Heart left ventricle (tissue), 16 donors: ENCODE results near the gene GRAMD4. TPM values are rescaled to one million over a fixed set of nuclear protein-coding genes. Genes with fewer than 3 reads are reported as not detected.
A peak's percentile ranks its signal among the peaks of the same experiment; 100 is the strongest.

Source experiments
- ATAC-seq, 4 donors: fragments of 200-7000 bp; cut with Tn5 transposase; one replicate each; pipeline ENCODE4 v1.9.1; 2020 to 2022; ENCODE audit warnings: moderate library complexity in 4 of 4, mild to moderate bottlenecking in 3 of 4, moderate number of reproducible peaks in 1 of 4
- DNase-seq, 5 donors: peaks; one replicate each; pipeline ENCODE4 v3.0.0-alpha.2; 2020
- H3K27ac ChIP-seq, 12 donors: fragments of 200-600 bp; sonication (generic) in 4 of 12; one replicate each; pipeline versions ENCODE4 v1.5.0 to v1.8.0; 2016 to 2022; ENCODE audit warnings: mild to moderate bottlenecking in 2 of 12
- H3K27me3 ChIP-seq, 9 donors: fragments of 200-600 bp; sonication (generic) in 2 of 9; one replicate each; pipeline versions ENCODE4 v1.5.1 to v1.8.0; 2016 to 2022; ENCODE audit warnings: mild to moderate bottlenecking in 3 of 9
- H3K36me3 ChIP-seq, 9 donors: fragments of 200-600 bp; sonication (generic) in 2 of 9; one replicate each; pipeline versions ENCODE4 v1.5.0 to v1.8.0; 2018 to 2022; ENCODE audit warnings: mild to moderate bottlenecking in 2 of 9
- H3K4me1 ChIP-seq, 12 donors: fragments of 200-600 bp; sonication (generic) in 4 of 12; one replicate each; pipeline versions ENCODE4 v1.5.0 to v1.8.0; 2016 to 2022; ENCODE audit warnings: mild to moderate bottlenecking in 3 of 12
- H3K4me3 ChIP-seq, 12 donors: fragments of 200-600 bp; sonication (generic) in 4 of 12; one replicate each; pipeline versions ENCODE4 v1.5.0 to v1.8.0; 2017 to 2022; ENCODE audit warnings: mild to moderate bottlenecking in 9 of 12, moderate library complexity in 4 of 12
- H3K9me3 ChIP-seq, 12 donors: fragments of 200-600 bp; sonication (generic) in 4 of 12; one replicate each; pipeline versions ENCODE4 v1.5.0 to v1.8.0; 2016 to 2022; ENCODE audit warnings: mild to moderate bottlenecking in 1 of 12
- POLR2A ChIP-seq, 2 donors: fragments of 450-650 bp; IDR thresholded peaks; one replicate each; pipeline ENCODE4 v1.6.1; 2017; ENCODE audit warnings: antibody characterized with exemption in 2 of 2, mild to moderate bottlenecking in 2 of 2, moderate library complexity in 2 of 2
- WGBS, 4 donors: extraction: QIAGEN DNeasy Blood & Tissue Kit in 2 of 4; methylation state at CpG; one replicate each; pipeline versions ENCODE4 v1.1.5 to v1.1.7; 2013 to 2018; 5-methylcytosine and 5-hydroxymethylcytosine counted together
- intact Hi-C, 10 donors: fragments of 100-400 bp; cut with DNase I; formaldehyde crosslinking; loops; one replicate each; pipeline versions ENCODE4 v1.11.1 to v1.14.2; 2022
- polyA plus RNA-seq, 2 donors: library from polyadenylated mRNA; stranded (reverse); fragments of 200-250 nt; gene quantifications; one replicate each; pipeline ENCODE4 v1.2.3, GENCODE V29; 2013
- total RNA-seq, 9 donors: library from RNA; depleted of rRNA in 2 of 9; stranded (reverse); fragments of >200 nt in 2 of 9; fragmentation: NEBNext Ultra II Directional in 3 of 9; extraction: Animal tissue kit (Norgen Biotek cat#: 25700) in 3 of 9; gene quantifications; one replicate each; pipeline versions ENCODE4 v1.1.0 to v1.2.4, GENCODE V29; 2016 to 2023
- TF ChIP-seq, protein P1 (sequence below), 12 donors: fragments of 200-600 bp; sonication (generic) in 4 of 12; IDR thresholded peaks; one replicate each; pipeline versions ENCODE4 v1.5.0 to v1.8.0; 2018 to 2022; ENCODE audit warnings: antibody characterized with exemption in 12 of 12, mild to moderate bottlenecking in 5 of 12
- donor health status: ischemic (EF 13 %, LVEDD 7.1; RV severe dilation, severe dysfunction).
- donor health status: healthy with polysubstance abuse.
- donor health status: DM: no; HTN: yes; CAD: no.
- donor health status: DM: no; HTN: no; CAD: no.
- donor health status: ischemic (EF 25% LVEDD 6.9; RV normal size, moderate dysfunction).
- donor health status: ischemic (EF 25% LVEDD 5.7; RV mildly dilated, moderate dysfunction).
- donor health status: healthy.
- donor health status: DM: yes; HTN: yes; CAD: no.
- donor health status: ischemic (EF 35%, LVEDD 5.7; RV mildly dilated, moderate dysfunction).
- donor health status: nonischemic (EF 11% LVEDD 7.7; RV severe dilation, severe dysfunction).
- donor health status: DM: yes; HTN: yes; CAD: no.
- donor health status: PGD.
- donor health status: ischemic (EF 29% LVEDD 5.4; RV normal size, mild dysfunction).
- donor health status: nonischemic (EF 23%, LVEDD 6.1; RV moderate dilation, normal function).

Gene GRAMD4
- total and polyA plus RNA-seq, 11 donors = 22.4 to 122 (median 63.1) TPM

DNA sequence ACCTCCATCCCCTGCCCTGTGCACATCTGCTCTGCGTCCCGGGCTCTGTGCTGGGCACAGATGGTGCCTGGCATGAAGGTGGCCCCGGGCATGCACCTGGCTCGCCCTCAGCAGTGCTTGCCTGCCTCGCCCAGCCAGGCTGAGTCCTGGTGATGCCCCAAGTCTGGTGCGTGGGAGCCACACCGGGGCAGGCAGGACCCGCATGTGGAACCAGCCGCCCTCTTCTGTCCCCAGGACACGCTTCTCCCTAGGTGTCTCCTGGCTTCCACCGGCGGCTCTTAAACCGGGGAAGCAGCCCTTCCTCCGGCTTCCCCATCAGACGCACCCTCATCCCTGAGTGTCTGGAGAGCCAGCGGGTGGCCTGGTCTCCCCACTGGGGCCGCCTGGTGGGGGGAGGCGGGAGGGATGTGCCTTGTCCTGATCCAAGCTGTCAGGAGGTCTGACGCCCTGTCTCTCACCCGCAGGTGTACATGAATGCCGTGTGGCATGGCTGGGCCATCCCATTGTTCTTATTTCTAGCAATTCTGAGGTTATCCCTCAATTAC lies 45.0 kb downstream of the GRAMD4 start:
- H3K27ac ChIP-seq = peak overlapping the region in 1 of 12 donors; percentile 79
- intact Hi-C loops = loop anchor here in 3 of 10 donors (5.0 kb wide), 2 partner anchors 93 to 103 kb away; no protein-coding TSS in a partner anchor
- H3K27me3 ChIP-seq = no peaks in the 10 kb centered on the region
- TF ChIP-seq, protein P1, sequence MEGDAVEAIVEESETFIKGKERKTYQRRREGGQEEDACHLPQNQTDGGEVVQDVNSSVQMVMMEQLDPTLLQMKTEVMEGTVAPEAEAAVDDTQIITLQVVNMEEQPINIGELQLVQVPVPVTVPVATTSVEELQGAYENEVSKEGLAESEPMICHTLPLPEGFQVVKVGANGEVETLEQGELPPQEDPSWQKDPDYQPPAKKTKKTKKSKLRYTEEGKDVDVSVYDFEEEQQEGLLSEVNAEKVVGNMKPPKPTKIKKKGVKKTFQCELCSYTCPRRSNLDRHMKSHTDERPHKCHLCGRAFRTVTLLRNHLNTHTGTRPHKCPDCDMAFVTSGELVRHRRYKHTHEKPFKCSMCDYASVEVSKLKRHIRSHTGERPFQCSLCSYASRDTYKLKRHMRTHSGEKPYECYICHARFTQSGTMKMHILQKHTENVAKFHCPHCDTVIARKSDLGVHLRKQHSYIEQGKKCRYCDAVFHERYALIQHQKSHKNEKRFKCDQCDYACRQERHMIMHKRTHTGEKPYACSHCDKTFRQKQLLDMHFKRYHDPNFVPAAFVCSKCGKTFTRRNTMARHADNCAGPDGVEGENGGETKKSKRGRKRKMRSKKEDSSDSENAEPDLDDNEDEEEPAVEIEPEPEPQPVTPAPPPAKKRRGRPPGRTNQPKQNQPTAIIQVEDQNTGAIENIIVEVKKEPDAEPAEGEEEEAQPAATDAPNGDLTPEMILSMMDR (IDR thresholded peaks at IDR 0.05) = peak in 2 of 12 donors; percentile 37 to 52
- TF ChIP-seq POLR2A (IDR thresholded peaks at IDR 0.05) = no peak
- peak in 1 of 5 donors; percentile 59 for DNase-seq
- peaks cover 0 to 28% (median 8%) of the 10 kb centered on the region in 12 donors for H3K4me1 ChIP-seq
- no peak overlapping the region for H3K4me3 ChIP-seq
- H3K36me3 ChIP-seq = peaks cover 0 to 84% (median 65%) of the 10 kb centered on the region in 9 donors
- no peaks in the 10 kb centered on the region for H3K9me3 ChIP-seq
- ATAC-seq = no peak
- 93 to 97% (median 95%) methylated on average over 20 to 21 of the region's 21 CpGs for WGBS, 4 donors

DNA sequence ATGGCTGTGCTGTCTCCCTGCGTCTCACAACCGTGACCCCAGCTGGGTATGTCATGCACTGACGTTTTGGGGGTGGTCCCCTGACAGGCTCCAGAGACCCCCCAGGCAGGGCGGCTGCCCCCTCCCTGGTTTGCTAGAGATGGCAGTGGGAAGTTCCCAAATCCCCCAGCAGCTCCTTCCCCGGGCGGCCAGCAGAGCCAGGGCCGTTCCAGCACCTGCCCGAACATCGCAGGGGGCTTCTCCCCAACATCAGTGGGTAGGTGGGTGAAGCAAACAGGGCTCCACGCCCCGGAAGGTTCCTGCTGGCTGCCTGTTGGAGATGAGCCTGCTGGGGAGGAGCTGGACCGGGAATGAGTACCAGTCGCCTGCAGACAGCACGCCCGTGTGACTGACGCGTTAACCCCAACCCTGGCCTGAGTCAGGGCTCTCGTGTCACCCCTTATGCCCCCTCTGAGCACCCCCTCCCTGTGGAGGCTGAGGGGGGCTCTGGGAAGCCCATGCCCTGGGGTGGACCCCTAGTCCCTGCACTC lies 45.6 kb downstream of the GRAMD4 start:
- peaks cover 0 to 90% (median 65%) of the 10 kb centered on the region in 9 donors for H3K36me3 ChIP-seq
- H3K9me3 ChIP-seq = no peaks in the 10 kb centered on the region
- intact Hi-C loops = loop anchor here in 3 of 10 donors (5.0 kb wide), 2 partner anchors 94 to 104 kb away; no protein-coding TSS in a partner anchor
- ATAC-seq (no peak), DNase-seq (no peak)
- WGBS, 4 donors = 90 to 96% (median 95%) methylated on average over 15 to 18 of the region's 18 CpGs
- H3K27ac ChIP-seq = peak overlapping the region in 1 of 12 donors; percentile 9
- no peak overlapping the region for H3K4me3 ChIP-seq
- H3K4me1 ChIP-seq = peaks cover 0 to 28% (median 8%) of the 10 kb centered on the region in 12 donors
- H3K27me3 ChIP-seq = no peaks in the 10 kb centered on the region
- TF ChIP-seq, protein P1 (IDR thresholded peaks at IDR 0.05) = no peak
- TF ChIP-seq POLR2A (IDR thresholded peaks at IDR 0.05) = no peak

DNA sequence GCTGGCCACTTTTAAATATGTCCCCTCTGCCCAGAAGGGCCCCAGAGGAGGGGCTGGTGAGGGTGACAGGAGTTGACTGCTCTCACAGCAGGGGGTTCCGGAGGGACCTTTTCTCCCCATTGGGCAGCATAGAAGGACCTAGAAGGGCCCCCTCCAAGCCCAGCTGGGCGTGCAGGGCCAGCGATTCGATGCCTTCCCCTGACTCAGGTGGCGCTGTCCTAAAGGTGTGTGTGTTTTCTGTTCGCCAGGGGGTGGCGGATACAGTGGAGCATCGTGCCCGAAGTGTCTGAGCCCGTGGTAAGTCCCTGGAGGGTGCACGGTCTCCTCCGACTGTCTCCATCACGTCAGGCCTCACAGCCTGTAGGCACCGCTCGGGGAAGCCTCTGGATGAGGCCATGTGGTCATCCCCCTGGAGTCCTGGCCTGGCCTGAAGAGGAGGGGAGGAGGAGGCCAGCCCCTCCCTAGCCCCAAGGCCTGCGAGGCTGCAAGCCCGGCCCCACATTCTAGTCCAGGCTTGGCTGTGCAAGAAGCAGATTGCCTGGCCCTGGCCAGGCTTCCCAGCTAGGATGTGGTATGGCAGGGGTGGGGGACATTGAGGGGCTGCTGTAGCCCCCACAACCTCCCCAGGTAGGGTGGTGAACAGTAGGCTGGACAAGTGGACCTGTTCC lies 46.5 kb downstream of the GRAMD4 start:
- H3K27ac ChIP-seq = no peak overlapping the region
- intact Hi-C loops = loop anchor here in 3 of 10 donors (5.0 kb wide), 2 partner anchors 94 to 104 kb away; no protein-coding TSS in a partner anchor
- TF ChIP-seq, protein P1 (IDR thresholded peaks at IDR 0.05) = no peak
- TF ChIP-seq POLR2A (IDR thresholded peaks at IDR 0.05) = no peak
- ATAC-seq (no peak), DNase-seq (peak in 1 of 5 donors; percentile 13)
- no peaks in the 10 kb centered on the region for H3K9me3 ChIP-seq
- 95 to 98% (median 97%) methylated on average over 16 to 17 of the region's 17 CpGs for WGBS, 4 donors
- H3K27me3 ChIP-seq = no peaks in the 10 kb centered on the region
- H3K4me3 ChIP-seq = no peak overlapping the region
- peaks cover 0 to 90% (median 65%) of the 10 kb centered on the region in 9 donors for H3K36me3 ChIP-seq
- H3K4me1 ChIP-seq = peaks cover 0 to 23% (median 5%) of the 10 kb centered on the region in 12 donors

DNA sequence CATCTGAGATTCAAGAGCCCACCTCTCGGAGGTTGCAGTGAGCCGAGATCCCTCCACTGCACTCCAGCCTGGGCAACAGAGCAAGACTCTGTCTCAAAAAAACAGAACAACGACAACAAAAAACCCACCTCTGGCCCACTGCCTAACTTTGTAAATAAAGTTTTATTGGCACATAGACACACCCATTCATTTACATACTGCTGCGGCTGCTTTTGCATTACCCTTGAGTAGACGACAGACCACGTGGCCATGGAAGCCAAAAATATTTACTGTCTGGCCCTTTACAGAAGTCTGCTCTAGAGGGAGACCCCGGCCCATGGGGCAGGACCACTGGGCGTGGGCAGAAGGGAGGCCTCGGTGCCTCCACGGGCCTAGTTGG lies 47.0 kb downstream of the GRAMD4 start:
- Histone ChIP-seq H3K4me3 (no peak overlapping the region), H3K27me3 (no peaks in the 10 kb centered on the region), H3K36me3 (peaks cover 0 to 86% (median 64%) of the 10 kb centered on the region in 9 donors), H3K9me3 (no peaks in the 10 kb centered on the region), H3K4me1 (peaks cover 0 to 23% (median 2%) of the 10 kb centered on the region in 12 donors), H3K27ac (no peak overlapping the region)
- 96 to 100% (median 97%) methylated on average over 10 of the region's 10 CpGs for WGBS, 4 donors
- intact Hi-C loops = loop anchor here in 3 of 10 donors (5.0 kb wide), 2 partner anchors 95 to 105 kb away; no protein-coding TSS in a partner anchor
- TF ChIP-seq, protein P1 (IDR thresholded peaks at IDR 0.05) = no peak
- TF ChIP-seq POLR2A (IDR thresholded peaks at IDR 0.05) = no peak
- ATAC-seq = no peak
- no peak for DNase-seq
